Measurements from ENCODE around the gene LSM3. TPM values are rescaled to one million over a fixed set of nuclear protein-coding genes. Genes with fewer than 3 reads are reported as not detected.
A peak's percentile ranks its signal among the peaks of the same experiment; 100 is the strongest.

LSM3 gene
- total RNA-seq, 2 donors from 2014 or later, result 12.4 to 16.4 TPM

DNA sequence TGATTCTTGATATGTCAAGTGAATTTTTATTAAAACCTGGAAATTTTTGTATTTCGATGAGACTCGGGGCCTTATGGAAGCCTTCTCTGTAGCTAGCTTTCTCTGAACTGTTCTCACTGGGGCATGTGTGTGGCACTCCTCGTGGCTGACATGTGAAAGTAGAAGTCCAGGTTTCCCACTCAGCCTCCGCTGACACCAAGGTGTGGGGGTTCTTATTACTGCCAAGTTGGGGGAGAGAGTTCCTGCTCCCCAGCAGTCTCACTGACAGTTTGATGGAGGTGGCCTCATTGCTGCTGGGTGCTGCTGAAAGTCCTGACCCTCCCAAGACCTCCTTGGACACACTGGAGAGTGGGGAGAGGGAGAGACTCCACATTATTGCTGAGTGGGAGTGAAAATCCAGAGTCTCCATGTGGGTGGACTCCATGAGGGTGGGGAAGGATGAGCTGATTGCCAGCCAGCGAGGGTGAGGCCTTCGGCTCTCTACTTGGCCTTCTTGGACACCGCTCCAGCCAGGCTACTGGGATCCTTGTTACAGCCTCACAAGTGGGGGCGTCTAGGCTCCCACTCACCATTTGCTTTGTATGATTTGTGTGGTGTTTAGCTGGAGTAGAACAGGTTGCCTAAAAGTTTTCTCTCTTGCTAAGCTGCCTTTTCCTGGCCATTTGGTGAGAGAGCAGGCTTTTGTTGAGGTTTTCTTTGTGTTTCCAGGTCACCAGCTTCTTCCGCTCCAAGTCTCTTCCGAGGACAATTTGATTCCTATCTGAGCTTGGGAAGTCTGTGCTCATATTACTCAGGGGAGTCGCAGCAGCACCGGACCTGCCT is 64.1 kb downstream of the LSM3 start:
- H3K9me3 ChIP-seq, result no peaks in the 10 kb centered on the region
- no peak for TF ChIP-seq CTCF (IDR thresholded peaks at IDR 0.05)
- H3K4me1 ChIP-seq, result no peaks in the 10 kb centered on the region
- DNase-seq, result peak; percentile 15
- intact Hi-C loops (cut with DNase I), result no loop called here
- no peak overlapping the region for H3K27ac ChIP-seq
- H3K27me3 ChIP-seq, result no peaks in the 10 kb centered on the region
- H3K36me3 ChIP-seq, result no peaks in the 10 kb centered on the region
- H3K4me3 ChIP-seq, result no peak overlapping the region
- no peak overlapping the region for H3K9ac ChIP-seq (ENCODE audit: low read depth in 2 of 2, low read length in 2 of 2)

DNA sequence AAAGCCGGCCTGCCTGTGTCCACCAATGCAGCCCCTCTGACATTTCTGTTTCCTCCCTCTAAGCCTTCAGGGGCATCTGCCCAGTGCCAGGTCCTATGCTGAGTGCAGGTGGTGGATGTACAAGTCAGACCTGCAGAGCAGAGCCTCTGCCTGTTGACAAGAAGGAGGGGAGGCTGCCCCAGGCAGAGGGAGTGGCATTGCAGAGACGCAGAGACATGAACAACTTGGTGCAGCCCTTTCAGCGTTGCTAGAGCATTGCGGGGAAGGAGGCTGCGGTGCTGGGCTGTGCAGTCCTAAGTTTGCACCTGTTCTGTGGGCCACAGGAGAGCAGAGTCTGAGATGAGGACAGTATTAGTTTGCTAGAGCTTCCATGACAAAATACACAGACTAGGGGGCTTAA is 65.2 kb downstream of the LSM3 start:
- no peaks in the 10 kb centered on the region for H3K9me3 ChIP-seq
- H3K4me3 ChIP-seq, result no peak overlapping the region
- no peaks in the 10 kb centered on the region for H3K36me3 ChIP-seq
- TF ChIP-seq CTCF (IDR thresholded peaks at IDR 0.05), result no peak
- no peak overlapping the region for H3K9ac ChIP-seq (ENCODE audit: low read depth in 2 of 2, low read length in 2 of 2)
- H3K27me3 ChIP-seq, result no peaks in the 10 kb centered on the region
- H3K4me1 ChIP-seq, result no peaks in the 10 kb centered on the region
- no peak overlapping the region for H3K27ac ChIP-seq
- peak; percentile 13 for DNase-seq
- intact Hi-C loops (cut with DNase I), result no loop called here

GRCh38 chr3:14244521-14245247 is 66.1 kb downstream of the LSM3 start:
- Histone ChIP-seq H3K4me3 (no peak overlapping the region), H3K9ac (ENCODE audit: low read depth in 2 of 2, low read length in 2 of 2) (no peak overlapping the region), H3K9me3 (no peaks in the 10 kb centered on the region), H3K27ac (no peak overlapping the region), H3K36me3 (no peaks in the 10 kb centered on the region), H3K4me1 (no peaks in the 10 kb centered on the region), H3K27me3 (no peaks in the 10 kb centered on the region)
- no peak for TF ChIP-seq CTCF (IDR thresholded peaks at IDR 0.05)
- DNase-seq, result peak; percentile 13
- intact Hi-C loops (cut with DNase I), result no loop called here

DNA sequence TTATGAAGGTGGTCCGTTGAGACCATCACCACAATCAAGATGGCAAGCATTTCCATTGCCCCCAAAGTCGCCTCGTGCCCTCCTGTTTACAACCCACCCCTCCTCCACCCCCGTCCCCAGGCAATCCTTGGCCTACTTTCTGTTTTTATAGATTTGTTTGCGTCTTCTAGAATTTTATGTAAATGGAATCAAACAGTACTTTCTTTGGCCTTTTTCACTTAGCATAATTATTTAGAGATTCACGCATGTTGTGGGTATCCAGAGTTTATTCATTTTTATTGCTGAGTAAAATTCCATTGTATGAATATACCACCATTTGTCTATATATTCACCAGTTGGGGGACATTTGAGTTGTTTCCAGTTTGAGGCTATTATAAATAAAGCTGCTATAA is 66.6 kb downstream of the LSM3 start:
- Histone ChIP-seq H3K4me1 (no peaks in the 10 kb centered on the region), H3K27me3 (no peaks in the 10 kb centered on the region), H3K27ac (no peak overlapping the region), H3K9me3 (no peaks in the 10 kb centered on the region), H3K9ac (ENCODE audit: low read depth in 2 of 2, low read length in 2 of 2) (no peak overlapping the region), H3K4me3 (no peak overlapping the region), H3K36me3 (no peaks in the 10 kb centered on the region)
- no peak for TF ChIP-seq CTCF (IDR thresholded peaks at IDR 0.05)
- no peak for DNase-seq
- intact Hi-C loops (cut with DNase I), result no loop called here

- intact Hi-C loops (cut with DNase I), result no loop called here
- H3K27me3 ChIP-seq, result no peaks in the 10 kb centered on the region
- no peaks in the 10 kb centered on the region for H3K9me3 ChIP-seq
- no peak for DNase-seq
- H3K9ac ChIP-seq (ENCODE audit: low read depth in 2 of 2, low read length in 2 of 2), result no peak overlapping the region
- H3K4me3 ChIP-seq, result no peak overlapping the region
- H3K27ac ChIP-seq, result no peak overlapping the region
- no peaks in the 10 kb centered on the region for H3K4me1 ChIP-seq
- no peak for TF ChIP-seq CTCF (IDR thresholded peaks at IDR 0.05)
- no peaks in the 10 kb centered on the region for H3K36me3 ChIP-seq
These were observed 67.2 kb downstream of the LSM3 start for GRCh38 chr3:14245822-14246221.

Measured in colonic mucosa (tissue), 4 donors.